Panc1 (cell line): ENCODE data around the gene GBA2. TPM values are rescaled to one million over a fixed set of nuclear protein-coding genes. Genes with fewer than 3 reads are reported as not detected.

ENCODE experiments used
- ATAC-seq: fragments of 200-7000 bp; cut with Tn5 transposase; 2 replicates; pipeline ENCODE4 v1.9.1; 2020; ENCODE audit warnings: mild to moderate bottlenecking, moderate library complexity
- BruUV-seq: library from RNA; stranded (reverse); fragments of 400-500 nt; replicated peaks from 2 replicates; lab custom pipeline; 2021; lab: Mats Ljungman, UMichigan
- CTCF ChIA-PET: fragments of 300-600 bp; sonication (Branson Sonifier 250); formaldehyde crosslinking; loops from one replicate; lab custom pipeline; 2022; ENCODE audit warnings: antibody characterized with exemption; lab: Charles Lee
- POLR2A ChIA-PET: fragments of 300-600 bp; sonication (Branson Sonifier 250); formaldehyde crosslinking; loops from one replicate; lab custom pipeline; 2022; ENCODE audit warnings: antibody characterized with exemption; lab: Charles Lee
- DNase-seq: peaks from one replicate; pipeline ENCODE4 v3.0.0-alpha.2; 2010; ENCODE audit warnings: low read depth, low spot score
- H3K27ac ChIP-seq: 2 replicates; pipeline ENCODE4 v1.5.1; 2011; ENCODE audit warnings: mild to moderate bottlenecking, low read length, inconsistent platforms
- H3K27me3 ChIP-seq: fragments of 200-500 bp; sonication (Bioruptor generic); 2 replicates; pipeline ENCODE4 v1.6.0; 2014; ENCODE audit warnings: low read length, inconsistent platforms; ENCODE audit not compliant: control insufficient read depth, insufficient read depth
- H3K36me3 ChIP-seq: fragments of 200-500 bp; sonication (Bioruptor generic); 2 replicates; pipeline ENCODE4 v1.5.1; 2014; ENCODE audit warnings: inconsistent platforms, mild to moderate bottlenecking, low read length, moderate library complexity; ENCODE audit not compliant: control insufficient read depth, insufficient read depth
- H3K4me1 ChIP-seq: 2 replicates; pipeline ENCODE4 v1.5.1; 2011; ENCODE audit warnings: inconsistent platforms, mild to moderate bottlenecking, low read length, moderate library complexity; ENCODE audit not compliant: control insufficient read depth, insufficient read depth
- H3K4me3 ChIP-seq, 2 experiments: 2 replicates each; pipeline ENCODE4 v1.5.1; 2011 to 2012; ENCODE audit warnings: low read depth in 2 of 2, low read length in 2 of 2, mild to moderate bottlenecking in 2 of 2, inconsistent platforms in 1 of 2, moderate library complexity in 1 of 2
- H3K9me3 ChIP-seq: fragments of 200-500 bp; sonication (Bioruptor generic); 2 replicates; pipeline ENCODE4 v1.5.1; 2014; ENCODE audit warnings: low read depth, mild to moderate bottlenecking, inconsistent platforms, low read length, moderate library complexity; ENCODE audit not compliant: control insufficient read depth, insufficient read depth
- CTCF ChIP-seq: fragments of 450-650 bp; IDR thresholded peaks from 2 replicates; pipeline ENCODE4 v1.5.1; 2017; ENCODE audit warnings: mild to moderate bottlenecking
- POLR2AphosphoS5 ChIP-seq: IDR thresholded peaks from 2 replicates; pipeline ENCODE4 v1.6.1; 2012; ENCODE audit warnings: mild to moderate bottlenecking, low read depth, low read length, moderate library complexity
- REST ChIP-seq, 2 experiments: IDR thresholded peaks; 2 replicates each; pipeline ENCODE4 v1.6.1; 2011 to 2012; ENCODE audit warnings: low read depth in 2 of 2, control low read depth in 1 of 2, low read length in 1 of 2, mild to moderate bottlenecking in 1 of 2, moderate library complexity in 1 of 2; ENCODE audit not compliant: insufficient read depth in 1 of 2
- SIN3A ChIP-seq: IDR thresholded peaks from 2 replicates; pipeline ENCODE4 v1.6.1; 2012; ENCODE audit warnings: low read depth, mild to moderate bottlenecking, low read length, moderate library complexity, borderline replicate concordance; ENCODE audit not compliant: insufficient read depth
- TCF7L2 ChIP-seq: IDR thresholded peaks from 2 replicates; pipeline ENCODE4 v1.6.1; 2011; ENCODE audit warnings: mild to moderate bottlenecking, low read depth, low read length, inconsistent platforms
- in situ Hi-C: cut with HindIII; loops from 2 replicates; pipeline ENCODE4 v1.10.0; 2016; ENCODE audit warnings: low sequenced_read_pairs, low pct_unique_long_range_greater_than_20kb
- intact Hi-C: fragments of 100-400 bp; cut with micrococcal nuclease; formaldehyde crosslinking; loops from one replicate; pipeline ENCODE4 v1.10.0; 2022; ENCODE audit not compliant: unreplicated experiment
- total RNA-seq: library from RNA; stranded (reverse); gene quantifications from one replicate; pipeline ENCODE4 v1.2.1, GENCODE V29; 2021; ENCODE audit not compliant: unreplicated experiment

Gene GBA2
- total RNA-seq, 1 experiment from 2014 or later: 109 TPM

- H3K36me3 ChIP-seq: no peaks in the 10 kb centered on the region
- H3K27ac ChIP-seq: no peak overlapping the region
- no peaks in the 10 kb centered on the region for H3K27me3 ChIP-seq
- CTCF ChIA-PET: interaction anchor here (0.6 to 1.0 kb wide), 3 partner anchors 32 to 146 kb away, joined by 3 to 6 read pairs (median 4); no protein-coding TSS in a partner anchor
- POLR2A ChIA-PET: no interaction called here
- DNase-seq (no peak), ATAC-seq (no peak)
- H3K4me1 ChIP-seq: 0 out of 2 replicates have a peak, but pooled peaks cover 3% of the 10 kb centered on the region
- no TSS peak for BruUV-seq
- no peaks in the 10 kb centered on the region for H3K9me3 ChIP-seq
- H3K4me3 ChIP-seq: no peak overlapping the region
- in situ Hi-C loops: no loop called here
- intact Hi-C loops: no loop called here
- no peak for TF ChIP-seq POLR2AphosphoS5
- no peak for TF ChIP-seq SIN3A
- TF ChIP-seq CTCF: no peak
- no peak for TF ChIP-seq TCF7L2
- TF ChIP-seq REST (IDR thresholded peaks at IDR 0.05; ENCODE audit: insufficient read depth in 1 of 2, low read depth in 2 of 2, low read length in 1 of 2): no peak
These were observed 43.8 kb upstream of the GBA2 start for GRCh38 chr9:35792826-35793225.

- ATAC-seq (no peak), DNase-seq (no peak)
- in situ Hi-C loops: no loop called here
- Histone ChIP-seq H3K4me1 (0 out of 2 replicates have a peak, but pooled peaks cover 3% of the 10 kb centered on the region), H3K27ac (no peak overlapping the region), H3K9me3 (no peaks in the 10 kb centered on the region), H3K27me3 (no peaks in the 10 kb centered on the region), H3K4me3 (no peak overlapping the region), H3K36me3 (no peaks in the 10 kb centered on the region)
- CTCF ChIA-PET: interaction anchor here (0.6 kb wide), 1 partner anchor 145 kb away, joined by 6 read pairs; no protein-coding TSS in a partner anchor
- no peak for TF ChIP-seq TCF7L2
- TF ChIP-seq REST (IDR thresholded peaks at IDR 0.05; ENCODE audit: insufficient read depth in 1 of 2, low read depth in 2 of 2, low read length in 1 of 2): no peak
- TF ChIP-seq POLR2AphosphoS5: no peak
- TF ChIP-seq CTCF: no peak
- TF ChIP-seq SIN3A: no peak
- BruUV-seq: no TSS peak
- POLR2A ChIA-PET: no interaction called here
- intact Hi-C loops: no loop called here
These were observed 43.2 kb upstream of the GBA2 start for GRCh38 chr9:35792024-35792813.
